Muscle of leg (tissue), 11 donors: ENCODE measurements around the gene DSCAM. TPM values are rescaled to one million over a fixed set of nuclear protein-coding genes. Genes with fewer than 3 reads are reported as not detected.

Source experiments
- DNase-seq: peaks from one replicate; pipeline ENCODE4 v3.0.0; 2013
- H3K27ac ChIP-seq: one replicate; pipeline ENCODE4 v1.5.1; 2013; ENCODE audit warnings: mild to moderate bottlenecking, low read length, control low read depth
- H3K27me3 ChIP-seq: one replicate; pipeline ENCODE4 v1.6.1; 2013; ENCODE audit warnings: low read length; ENCODE audit not compliant: control insufficient read depth, insufficient read depth
- H3K36me3 ChIP-seq: one replicate; pipeline ENCODE4 v1.6.1; 2013; ENCODE audit warnings: low read length; ENCODE audit not compliant: control insufficient read depth, insufficient read depth
- H3K4me1 ChIP-seq: one replicate; pipeline ENCODE4 v1.6.1; 2013; ENCODE audit warnings: low read length; ENCODE audit not compliant: control insufficient read depth, insufficient read depth
- H3K4me3 ChIP-seq: one replicate; pipeline ENCODE4 v1.5.1; 2013; ENCODE audit warnings: low read length, control low read depth
- H3K9me3 ChIP-seq: replicated peaks from 2 replicates; pipeline ENCODE4 v1.6.1; 2013; ENCODE audit warnings: low read depth, low read length; ENCODE audit not compliant: control insufficient read depth
- WGBS: methylation state at CpG from one replicate; pipeline ENCODE4 v1.1.5; 2013; ENCODE audit warnings: missing lambda C conversion rate; ENCODE audit not compliant: insufficient coverage; 5-methylcytosine and 5-hydroxymethylcytosine counted together
- polyA plus RNA-seq, 8 donors: library from polyadenylated mRNA; unstranded; fragments of 120-200 nt; gene quantifications; one replicate each; pipeline versions ENCODE4 v1.2.1 to v1.2.3, GENCODE V29; 2013; ENCODE audit warnings: inconsistent platforms in 1 of 8, low replicate concordance in 1 of 8; ENCODE audit not compliant: insufficient read length in 8 of 8, insufficient read depth in 1 of 8
- total RNA-seq: library from RNA; stranded (reverse); fragments of 120-200 nt; gene quantifications from one replicate; pipeline ENCODE4 v1.2.4, GENCODE V29; 2013

DSCAM gene
- total and polyA plus RNA-seq, 9 donors, result 0.89 to 2.0 (median 1.3) TPM

DNA sequence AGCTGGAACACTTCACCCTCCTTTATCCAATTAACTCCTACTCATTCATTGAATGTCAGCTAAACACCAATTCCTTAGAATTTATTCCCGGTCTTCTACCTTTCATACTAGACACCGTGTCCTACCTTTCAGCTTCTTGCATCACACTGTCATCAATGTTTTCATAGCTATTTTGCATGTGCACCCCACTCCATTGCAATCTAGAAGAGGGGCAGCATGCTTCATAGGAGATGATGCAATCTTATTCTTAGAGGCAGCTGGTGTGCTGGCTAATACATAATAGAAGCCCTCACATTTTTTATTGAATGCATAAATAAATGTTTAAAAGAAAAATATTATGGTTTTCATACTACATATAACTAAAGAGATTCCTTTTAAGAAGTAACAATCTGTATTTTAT lies 123.6 kb downstream of the DSCAM start:
- WGBS, result no CpG with 5 or more reads among the region's 2 CpGs
- Histone ChIP-seq H3K9me3 (no peaks in the 10 kb centered on the region), H3K4me3 (no peak overlapping the region), H3K27me3 (no peaks in the 10 kb centered on the region), H3K36me3 (no peaks in the 10 kb centered on the region), H3K4me1 (no peaks in the 10 kb centered on the region), H3K27ac (no peak overlapping the region)
- no peak for DNase-seq

DNA sequence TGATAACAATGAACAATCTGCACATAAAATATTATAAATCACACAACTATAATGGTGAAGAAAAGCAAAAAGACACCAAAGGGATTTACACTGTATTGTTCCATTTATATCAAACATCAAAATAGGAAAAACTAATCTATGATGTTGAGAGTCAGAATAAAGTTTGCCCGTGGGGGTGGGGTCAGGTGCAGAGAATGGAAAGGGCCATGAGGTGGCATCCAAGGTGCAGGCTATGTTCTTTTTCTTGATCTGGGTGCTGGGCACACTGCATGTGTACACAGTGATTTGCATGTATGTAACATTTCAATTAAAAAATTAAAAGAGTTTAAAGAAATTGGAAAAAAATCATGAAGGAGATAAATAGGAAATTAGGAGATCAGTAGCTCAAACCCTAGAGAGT lies 127.3 kb downstream of the DSCAM start:
- Histone ChIP-seq H3K36me3 (no peaks in the 10 kb centered on the region), H3K9me3 (no peaks in the 10 kb centered on the region), H3K27ac (no peak overlapping the region), H3K4me3 (no peak overlapping the region), H3K4me1 (no peaks in the 10 kb centered on the region), H3K27me3 (no peaks in the 10 kb centered on the region)
- 83% methylated on average over 1 of the region's 1 CpG for WGBS
- no peak for DNase-seq

GRCh38 chr21:40717028-40717427 lies 129.9 kb downstream of the DSCAM start:
- Histone ChIP-seq H3K27me3 (no peaks in the 10 kb centered on the region), H3K27ac (no peak overlapping the region), H3K4me1 (no peaks in the 10 kb centered on the region), H3K36me3 (no peaks in the 10 kb centered on the region), H3K9me3 (no peaks in the 10 kb centered on the region), H3K4me3 (no peak overlapping the region)
- 33% methylated on average over 1 of the region's 3 CpGs for WGBS
- no peak for DNase-seq

DNA sequence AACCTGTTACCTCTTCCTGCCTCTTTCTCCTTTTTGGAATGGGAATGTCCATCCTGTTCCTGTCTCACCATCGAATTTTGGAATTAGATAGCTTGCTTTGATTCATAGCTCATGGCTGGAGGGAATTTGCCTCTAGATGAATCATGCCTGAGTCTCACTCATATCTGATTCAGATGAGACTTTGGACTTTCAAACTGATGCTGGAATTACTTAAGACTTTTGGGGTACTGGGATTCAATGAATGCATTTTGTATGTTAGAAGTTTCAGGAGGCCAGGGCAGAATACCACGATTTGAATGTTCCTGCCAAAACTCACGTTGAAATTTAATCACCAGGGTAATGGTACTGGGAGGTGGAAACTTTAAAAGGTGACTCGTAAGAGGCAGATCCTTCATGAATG lies 132.4 kb downstream of the DSCAM start:
- WGBS, result 73% methylated on average over 2 of the region's 4 CpGs
- Histone ChIP-seq H3K4me3 (no peak overlapping the region), H3K27ac (no peak overlapping the region), H3K4me1 (no peaks in the 10 kb centered on the region), H3K9me3 (no peaks in the 10 kb centered on the region), H3K27me3 (no peaks in the 10 kb centered on the region), H3K36me3 (no peaks in the 10 kb centered on the region)
- DNase-seq, result no peak

DNA sequence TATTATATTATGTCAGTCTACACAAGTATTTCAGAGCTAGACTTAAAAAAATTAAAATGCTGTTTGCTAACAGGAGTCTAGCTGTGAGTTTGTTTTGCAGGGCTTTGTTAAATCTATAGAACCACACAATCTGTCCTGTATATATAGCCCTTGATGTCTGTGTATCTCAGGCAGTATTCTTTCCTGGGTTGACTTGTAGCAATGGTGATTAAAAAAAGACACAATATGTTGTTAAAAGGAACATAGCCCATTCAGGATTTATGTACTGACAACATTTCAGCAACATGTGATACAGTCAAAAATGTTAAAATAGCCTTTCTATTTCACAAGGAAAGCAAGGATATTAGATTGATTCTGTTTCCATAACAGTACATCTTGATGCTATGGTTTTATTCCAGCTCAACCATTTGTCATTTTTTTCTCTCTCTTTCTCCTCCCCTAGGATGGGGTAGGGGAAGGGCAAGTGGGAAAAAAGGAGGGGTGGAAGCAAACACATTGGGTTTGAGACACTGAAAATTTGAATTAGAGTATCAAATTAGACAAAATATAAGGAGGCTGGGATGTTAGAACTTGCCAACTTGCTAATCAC lies 139.2 kb downstream of the DSCAM start:
- Histone ChIP-seq H3K9me3 (no peaks in the 10 kb centered on the region), H3K36me3 (no peaks in the 10 kb centered on the region)

DNA sequence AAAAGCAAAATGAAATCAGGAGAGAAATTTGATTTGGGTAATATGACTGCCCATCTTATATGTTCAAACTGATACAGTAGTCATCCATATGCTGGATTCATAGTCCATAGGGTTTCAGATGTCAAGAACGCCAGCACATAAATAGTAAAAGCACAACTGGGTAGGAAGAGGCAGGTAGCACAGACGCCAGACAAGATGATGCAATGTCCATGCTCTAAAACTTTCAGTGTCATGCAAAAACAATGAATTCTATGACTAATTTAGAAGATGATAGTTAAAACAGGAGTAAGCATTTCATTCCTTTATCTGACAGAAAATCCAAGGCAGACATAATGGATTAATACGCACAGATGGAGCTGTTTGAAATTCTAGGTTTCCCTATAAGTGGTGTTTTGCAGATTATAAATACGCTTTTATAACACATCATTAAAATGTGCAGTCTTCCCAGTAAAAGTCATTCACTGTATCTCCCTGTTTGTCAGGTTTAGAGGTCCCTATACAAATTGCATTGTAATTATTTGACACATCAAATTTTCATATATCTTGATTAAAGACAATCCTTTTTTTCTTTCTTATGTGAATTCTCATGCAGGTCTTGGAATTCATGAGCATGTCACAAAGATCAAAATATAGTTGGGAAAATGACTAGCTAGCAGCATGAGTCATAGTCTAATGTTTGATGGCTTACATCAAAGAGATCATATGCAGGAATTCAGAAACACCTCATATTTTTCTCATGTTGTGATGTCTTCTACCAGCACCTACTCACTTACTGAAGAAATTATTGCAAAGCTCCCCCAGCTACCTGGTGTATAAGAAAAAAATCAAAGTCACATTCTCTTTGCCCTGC lies 139.9 kb downstream of the DSCAM start:
- H3K4me3 ChIP-seq, result no peak overlapping the region
- WGBS, result no CpG with 5 or more reads among the region's 4 CpGs
- H3K27ac ChIP-seq, result no peak overlapping the region
- DNase-seq, result peak; percentile 12
- peaks cover 2% of the 10 kb centered on the region for H3K27me3 ChIP-seq
- no peaks in the 10 kb centered on the region for H3K36me3 ChIP-seq
- H3K4me1 ChIP-seq, result no peaks in the 10 kb centered on the region
- no peaks in the 10 kb centered on the region for H3K9me3 ChIP-seq

More for the DNA sequence above, 139.2 kb downstream of the DSCAM start:
- Histone ChIP-seq H3K27me3 (peaks cover 2% of the 10 kb centered on the region), H3K27ac (no peak overlapping the region), H3K4me3 (no peak overlapping the region), H3K4me1 (no peaks in the 10 kb centered on the region)
- no peak for DNase-seq

DNA sequence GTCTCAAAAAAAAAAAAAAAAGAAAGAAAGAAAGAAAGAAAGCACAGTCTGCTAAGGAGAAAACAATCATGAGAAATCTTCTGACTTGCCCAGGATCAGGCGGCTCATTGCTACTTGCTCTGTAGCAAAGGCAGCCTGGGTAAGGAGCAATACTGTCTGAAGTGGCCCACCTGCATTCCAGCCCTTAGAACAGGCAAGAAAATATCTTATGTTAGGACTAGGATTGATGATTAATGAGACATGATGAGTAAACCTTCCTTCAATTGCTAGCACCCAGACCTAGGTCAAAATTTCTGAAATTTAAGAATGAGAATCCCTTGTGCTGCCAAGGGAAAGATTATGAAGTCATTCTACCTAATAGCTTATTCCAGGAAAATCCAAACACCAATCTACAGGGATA lies 140.8 kb downstream of the DSCAM start:
- no peaks in the 10 kb centered on the region for H3K4me1 ChIP-seq
- H3K36me3 ChIP-seq, result no peaks in the 10 kb centered on the region
- 80% methylated on average over 1 of the region's 1 CpG for WGBS
- no peak overlapping the region for H3K4me3 ChIP-seq
- no peak for DNase-seq
- H3K9me3 ChIP-seq, result no peaks in the 10 kb centered on the region
- no peak overlapping the region for H3K27ac ChIP-seq
- peaks cover 2% of the 10 kb centered on the region for H3K27me3 ChIP-seq

DNA sequence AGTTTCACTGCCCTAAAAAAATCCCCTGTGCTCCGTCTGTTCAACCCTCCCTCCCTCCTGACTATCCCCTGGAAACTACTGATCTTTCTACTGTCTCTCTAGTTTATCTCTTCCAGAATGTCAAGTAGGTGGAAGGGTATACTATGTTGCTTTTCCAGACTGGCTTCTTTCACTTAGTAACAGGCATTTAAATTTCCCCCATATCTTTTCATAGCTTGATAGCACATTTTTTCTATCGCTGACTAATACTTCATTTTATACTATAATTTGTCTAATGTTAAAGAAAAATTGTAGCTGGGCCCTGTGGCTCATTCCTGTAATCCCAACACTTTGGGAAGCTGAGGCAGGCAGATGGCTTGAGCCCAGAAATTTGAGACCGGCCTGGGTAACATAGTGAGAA lies 142.8 kb downstream of the DSCAM start:
- no peak for DNase-seq
- Histone ChIP-seq H3K4me1 (no peaks in the 10 kb centered on the region), H3K27me3 (peaks cover 2% of the 10 kb centered on the region), H3K4me3 (no peak overlapping the region), H3K9me3 (peaks cover 2% of the 10 kb centered on the region), H3K36me3 (no peaks in the 10 kb centered on the region), H3K27ac (no peak overlapping the region)
- WGBS, result no CpG with 5 or more reads among the region's 3 CpGs

DNA sequence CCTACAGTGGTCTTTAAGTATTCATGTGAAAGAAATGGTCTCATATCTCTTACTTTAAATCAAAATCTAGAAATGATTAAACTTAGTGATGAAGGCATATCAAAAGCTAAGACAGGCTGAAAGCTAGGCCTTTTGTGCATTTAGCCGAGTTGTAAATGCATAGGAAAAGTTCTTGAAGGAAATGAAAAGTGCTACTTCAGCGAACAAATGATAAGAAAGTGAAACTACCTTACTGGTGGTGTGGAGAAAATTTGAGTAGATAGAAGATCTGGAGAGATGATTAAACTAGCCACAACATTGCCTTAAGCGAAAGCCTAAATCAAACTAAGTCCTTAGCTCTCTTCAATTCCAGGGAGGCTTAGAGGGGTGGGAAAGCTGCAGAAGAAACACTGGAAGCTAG lies 147.6 kb downstream of the DSCAM start:
- H3K27me3 ChIP-seq, result no peaks in the 10 kb centered on the region
- peaks cover 2% of the 10 kb centered on the region for H3K9me3 ChIP-seq
- DNase-seq, result no peak
- no peaks in the 10 kb centered on the region for H3K4me1 ChIP-seq
- H3K4me3 ChIP-seq, result no peak overlapping the region
- no peaks in the 10 kb centered on the region for H3K36me3 ChIP-seq
- no CpG with 5 or more reads among the region's 3 CpGs for WGBS
- no peak overlapping the region for H3K27ac ChIP-seq

DNA sequence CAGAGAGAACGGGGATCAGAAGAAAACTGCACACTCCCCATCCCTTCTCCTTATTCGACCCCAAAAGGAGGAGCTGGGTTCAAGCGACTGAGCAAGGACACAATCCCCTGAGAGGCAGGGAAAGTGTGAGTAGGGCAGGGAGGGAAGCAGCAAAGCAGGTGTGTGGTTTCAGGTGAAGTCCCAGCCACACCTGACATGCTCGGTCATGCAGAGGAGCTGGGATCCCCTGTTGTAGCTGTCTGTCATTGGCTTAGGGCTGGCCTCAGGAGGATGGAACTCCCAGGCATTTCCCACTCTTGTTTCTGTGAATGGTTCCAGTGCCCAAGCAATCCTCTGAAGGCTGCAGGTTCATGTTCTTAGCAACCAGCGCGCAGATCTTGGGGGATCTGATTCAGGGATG lies 150.7 kb downstream of the DSCAM start:
- DNase-seq, result no peak
- no peak overlapping the region for H3K4me3 ChIP-seq
- H3K36me3 ChIP-seq, result no peaks in the 10 kb centered on the region
- no peaks in the 10 kb centered on the region for H3K4me1 ChIP-seq
- 75% methylated on average over 1 of the region's 6 CpGs for WGBS
- no peaks in the 10 kb centered on the region for H3K27me3 ChIP-seq
- peaks cover 2% of the 10 kb centered on the region for H3K9me3 ChIP-seq
- H3K27ac ChIP-seq, result no peak overlapping the region
